ENCODE results near the gene FRY.

The FRY gene

DNA sequence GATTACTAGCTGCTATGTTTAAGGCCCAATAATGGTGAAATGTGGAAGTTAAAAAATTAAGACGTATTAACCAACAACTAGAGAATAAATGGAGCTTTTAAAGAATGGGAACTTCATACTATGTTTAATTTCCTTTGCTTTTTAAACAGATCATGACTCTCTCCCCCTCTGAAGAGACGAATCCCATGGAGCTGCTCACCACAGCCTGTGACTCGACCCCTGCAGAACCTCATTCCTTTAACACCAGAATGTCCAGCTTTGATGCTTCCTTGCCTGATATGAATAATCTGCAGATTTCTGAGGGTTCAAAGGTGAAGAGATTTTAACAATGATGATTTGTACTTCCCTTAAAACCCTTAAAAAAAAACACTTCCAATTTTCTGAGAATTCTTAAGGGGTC, 230.6 kb downstream of the FRY start:
- DNase-seq (no peak), ATAC-seq (no peak)

DNA sequence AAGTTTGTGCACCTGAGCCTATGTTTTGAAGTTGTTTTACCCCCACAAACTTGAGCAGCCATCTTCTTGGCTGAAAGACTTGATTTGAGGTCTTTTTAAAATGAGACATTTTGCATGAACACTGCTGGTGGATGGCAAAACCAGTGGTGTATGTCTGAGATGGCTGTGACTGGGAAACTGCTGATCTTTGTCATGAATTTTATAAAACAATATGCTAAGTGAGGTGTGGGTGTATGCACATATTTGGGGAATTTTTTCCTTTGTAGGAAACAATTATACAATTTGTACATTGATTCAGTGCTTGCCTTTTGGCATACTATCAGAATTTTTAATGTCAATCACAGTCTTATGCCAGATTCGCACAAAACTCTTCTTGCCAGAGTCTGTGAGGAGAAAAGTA, 231.0 kb downstream of the FRY start:
- DNase-seq (no peak), ATAC-seq (no peak)

DNA sequence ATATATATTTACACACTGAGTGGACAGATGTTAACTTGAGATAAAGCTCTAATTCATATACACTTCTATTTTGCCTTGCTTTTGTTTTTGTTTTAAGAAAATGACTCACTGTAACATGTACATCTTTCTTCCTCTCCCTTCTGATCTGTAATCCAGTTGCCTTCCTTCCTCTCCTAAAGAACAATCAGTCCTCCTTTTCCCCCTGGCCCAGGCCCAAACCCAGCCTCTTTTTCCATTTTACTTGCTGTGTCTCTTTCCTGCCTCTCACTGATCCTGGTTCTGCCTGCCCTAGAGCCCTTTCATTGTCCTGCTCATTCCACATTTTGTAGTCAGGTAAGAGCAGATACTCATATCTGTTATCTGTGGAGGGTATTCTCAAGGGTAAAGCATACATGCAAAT, 232.8 kb downstream of the FRY start:
- no peak for ATAC-seq
- no peak for DNase-seq

DNA sequence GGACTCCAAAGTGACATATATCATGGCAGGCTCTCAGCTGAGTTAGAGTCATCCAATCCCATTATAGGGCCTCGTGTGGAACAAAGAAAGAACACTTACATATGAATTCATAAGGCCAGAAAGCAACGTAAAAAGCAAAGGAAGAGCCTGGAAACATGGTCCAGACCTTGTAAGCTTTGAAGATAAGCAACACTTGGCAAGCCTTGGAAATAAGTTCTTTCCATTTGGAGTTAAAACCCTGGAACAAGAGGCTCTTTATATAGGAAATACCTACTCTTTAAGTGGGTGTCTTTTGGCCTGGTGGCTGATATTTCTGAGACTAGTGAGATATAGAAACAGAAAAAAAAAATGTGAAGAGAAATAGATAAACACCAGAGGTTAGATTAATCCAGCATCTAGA, 234.2 kb downstream of the FRY start:
- DNase-seq: no peak
- no peak for ATAC-seq

DNA sequence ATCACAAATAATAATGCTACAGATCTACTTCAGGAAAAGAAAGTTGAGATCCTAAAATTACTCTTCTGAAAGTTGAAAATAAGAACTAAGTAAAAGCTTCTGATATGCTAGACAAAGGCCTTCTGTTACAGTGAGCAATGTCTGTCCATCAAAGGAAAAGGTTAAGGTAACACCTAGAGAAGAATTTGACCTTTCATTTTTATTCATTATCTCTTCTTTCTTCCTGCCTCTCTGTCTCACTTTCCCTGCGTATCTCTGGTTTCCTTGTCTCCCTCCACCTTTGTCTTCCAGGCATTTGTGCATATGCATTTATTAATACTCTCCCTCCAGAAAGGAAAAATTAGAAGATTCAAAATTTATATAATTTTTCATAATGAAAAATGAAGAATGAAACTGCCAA, 234.6 kb downstream of the FRY start:
- DNase-seq (no peak), ATAC-seq (no peak)

DNA sequence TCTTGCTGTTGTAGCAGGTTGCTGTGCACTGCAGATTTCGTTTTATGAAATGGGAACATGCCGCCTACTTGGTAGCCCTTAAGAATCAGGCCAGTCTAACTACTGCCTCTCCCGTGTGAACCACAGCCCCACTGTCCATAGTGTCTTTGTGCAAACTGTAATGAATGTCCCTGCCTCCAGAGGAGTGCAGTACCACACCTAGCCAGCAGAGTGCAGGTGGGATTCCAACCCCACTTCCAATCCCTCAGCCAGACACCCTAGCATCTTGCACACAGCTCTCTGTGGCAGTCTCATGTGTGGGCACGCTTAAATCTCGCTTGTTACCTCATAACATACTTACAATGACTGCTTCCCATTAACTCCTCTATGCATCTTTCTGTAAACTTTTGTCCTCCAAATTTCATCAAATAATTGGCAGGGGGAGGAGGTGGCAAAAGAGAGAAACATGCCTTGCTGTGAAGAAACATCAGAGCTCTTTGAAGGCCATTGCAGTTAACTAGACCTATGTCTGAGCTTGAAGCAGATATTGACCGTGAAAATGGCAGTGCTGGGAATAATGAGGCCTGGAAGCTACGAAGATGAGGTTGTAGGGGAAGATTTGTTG, 236.4 kb downstream of the FRY start:
- peak; percentile 57 for DNase-seq
- peak; percentile 63 for ATAC-seq

DNA sequence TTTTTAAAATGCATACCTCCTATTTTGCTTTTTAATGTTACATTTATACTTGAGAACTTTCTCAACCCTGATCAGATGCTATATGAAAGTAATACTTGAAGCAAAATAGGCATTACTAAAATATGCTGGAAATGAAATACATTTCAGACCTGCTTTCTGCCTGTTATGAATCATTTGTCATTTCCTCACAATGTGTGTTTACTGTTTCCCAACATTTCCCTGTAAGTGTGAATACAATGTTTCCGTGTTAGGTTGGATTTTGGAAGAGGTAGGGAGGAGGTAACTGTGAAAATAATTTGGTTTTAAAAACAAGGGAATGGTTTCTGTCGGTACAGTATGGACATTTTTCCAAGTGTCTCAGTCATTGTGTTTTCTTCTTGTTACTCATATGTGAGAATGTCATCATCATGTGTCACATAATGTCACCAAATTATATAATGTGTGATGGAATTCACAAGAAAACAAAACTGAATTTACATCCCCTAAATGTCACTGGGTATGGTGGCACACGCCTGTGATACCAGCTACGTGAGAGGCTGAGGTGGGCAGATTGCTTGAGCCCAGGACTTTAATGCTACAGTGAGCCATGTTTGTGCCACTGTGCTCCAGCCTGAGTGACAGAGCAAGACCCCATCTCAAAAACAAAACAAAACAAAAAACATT, 240.6 kb downstream of the FRY start:
- no peak for DNase-seq
- no peak for ATAC-seq

DNA sequence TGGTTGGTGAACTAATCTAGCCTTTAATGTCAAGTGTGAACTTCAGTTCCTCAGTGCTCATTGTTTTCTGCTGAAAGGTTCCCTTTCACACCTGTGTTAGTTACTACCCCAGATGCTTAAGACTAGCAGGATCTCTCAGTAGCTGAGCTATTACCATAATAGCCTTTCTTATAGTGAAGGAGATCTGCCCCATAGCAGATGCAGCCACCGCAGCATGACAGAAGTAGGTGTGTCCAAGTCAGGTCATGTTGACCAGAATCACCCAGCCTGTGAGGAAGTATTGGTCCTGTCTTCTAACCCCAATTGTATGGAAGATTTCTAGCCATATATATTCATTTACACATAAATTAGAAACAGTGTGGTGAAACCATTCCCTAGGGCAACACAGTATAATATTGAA, 246.3 kb downstream of the FRY start:
- ATAC-seq (no peak), DNase-seq (no peak)

DNA sequence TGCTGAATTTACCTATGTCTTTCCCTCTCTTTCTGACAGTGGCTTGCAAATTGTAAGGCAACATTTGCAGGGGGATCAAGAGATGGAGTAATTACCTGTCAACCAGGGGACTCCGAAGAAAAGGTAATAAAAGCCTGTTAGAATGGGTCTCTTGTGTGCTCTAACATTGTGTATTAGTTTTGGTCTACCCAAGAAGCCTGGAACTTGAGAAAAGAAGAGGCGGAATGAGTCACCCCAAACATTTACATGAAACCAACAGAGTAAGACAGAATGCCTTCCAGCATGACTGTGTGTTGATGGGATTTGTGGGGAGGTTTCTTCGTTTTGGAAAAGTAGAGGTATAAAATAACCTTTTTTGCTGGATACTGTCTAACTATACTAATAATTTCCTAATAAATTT, 246.9 kb downstream of the FRY start:
- ATAC-seq: peak; percentile 69
- DNase-seq: no peak

DNA sequence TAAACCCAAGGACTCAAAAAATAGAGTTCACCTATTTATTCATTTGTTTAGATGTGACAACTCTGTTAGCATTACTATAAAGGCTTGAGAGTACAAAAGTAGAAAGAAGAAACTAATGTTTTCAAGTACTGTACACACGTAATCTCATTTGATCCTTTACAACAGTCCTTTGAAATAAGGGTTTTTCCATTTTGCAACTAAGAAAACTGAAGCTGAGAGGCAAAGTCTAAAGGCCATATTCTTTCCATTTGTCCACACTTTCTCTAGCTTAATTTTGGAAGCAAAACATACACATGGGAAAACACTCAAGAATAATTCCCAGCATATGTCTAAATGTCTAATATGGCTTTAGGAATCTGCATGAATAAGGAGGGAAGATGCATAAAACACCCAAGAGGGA, 249.5 kb downstream of the FRY start:
- ATAC-seq (no peak), DNase-seq (no peak)

DNA sequence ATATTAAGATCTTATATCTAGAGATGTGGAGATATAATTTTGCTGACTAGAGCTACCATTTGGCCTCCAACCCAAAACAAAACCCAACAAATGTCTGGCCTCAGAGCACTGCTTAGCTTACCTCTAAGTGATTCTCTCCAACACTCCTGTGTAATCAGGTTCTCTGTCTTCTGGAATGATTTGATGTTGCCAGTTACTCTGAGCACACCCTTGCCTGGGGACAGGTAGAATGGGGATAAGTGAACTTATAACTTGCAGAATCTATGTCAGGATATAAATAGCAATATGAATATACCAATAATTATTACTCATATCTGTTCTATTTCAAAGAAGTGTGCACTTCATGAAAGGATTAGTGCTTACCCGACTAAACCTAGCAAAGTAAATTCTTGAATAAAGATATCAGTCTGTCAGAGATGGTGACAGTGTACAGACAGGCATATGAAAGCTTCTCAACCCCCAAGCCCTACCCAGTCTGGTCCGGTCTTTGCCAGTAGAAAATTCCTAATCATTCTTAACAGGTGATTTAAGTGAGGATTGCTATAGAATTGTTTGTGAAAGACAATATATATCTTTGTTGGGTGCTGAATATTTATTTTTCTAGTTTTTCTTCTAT, 250.6 kb downstream of the FRY start:
- DNase-seq (no peak), ATAC-seq (no peak)

DNA sequence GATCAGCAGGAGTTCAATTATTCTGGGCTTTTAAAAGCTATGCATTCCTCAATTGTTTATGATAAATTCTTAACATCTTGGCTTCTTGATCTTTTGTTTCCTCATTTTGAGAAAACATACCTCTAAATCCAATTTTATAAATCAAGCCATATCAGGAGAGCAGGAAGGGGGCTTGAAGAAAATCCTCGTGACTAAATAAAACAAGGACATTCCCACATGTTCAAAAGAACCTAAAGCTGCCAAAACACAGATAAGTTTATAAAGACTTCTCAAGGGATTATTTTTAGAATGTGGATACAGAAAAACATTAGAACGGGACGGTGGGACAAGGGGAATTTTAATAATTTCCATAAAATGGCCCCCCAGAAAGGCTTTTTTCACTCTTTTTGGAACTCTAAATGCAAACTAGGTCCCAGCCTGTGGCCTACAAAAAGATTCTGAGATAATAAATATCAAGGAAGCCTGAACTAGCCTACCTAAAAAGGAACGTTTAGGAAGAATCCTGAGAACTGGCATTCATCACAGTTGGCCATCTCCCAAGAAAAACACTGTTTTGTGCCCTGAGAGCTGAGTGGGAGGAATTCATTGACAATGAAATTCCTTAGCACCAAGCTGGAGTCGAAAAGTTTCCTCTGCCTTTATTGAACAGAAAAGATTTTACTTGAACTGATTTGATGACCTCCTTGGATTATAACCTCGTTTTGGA, 253.5 kb downstream of the FRY start:
- no peak for ATAC-seq
- no peak for DNase-seq

DNA sequence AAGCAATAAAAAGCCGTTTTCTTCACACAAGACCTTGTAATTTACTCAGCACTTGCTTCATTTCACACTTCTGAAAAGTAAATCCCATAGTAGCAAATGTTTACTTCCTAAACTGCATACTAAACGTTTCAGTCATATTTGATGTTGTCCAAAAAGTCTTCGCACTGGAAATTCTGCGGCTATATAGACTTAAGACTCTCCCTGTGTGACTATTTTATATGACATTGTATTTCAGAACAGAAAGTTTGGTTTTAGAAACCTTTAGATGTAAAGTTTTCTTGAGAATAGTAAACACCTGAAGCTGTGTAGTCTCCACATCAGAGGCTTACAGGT, 254.0 kb downstream of the FRY start:
- ATAC-seq: no peak
- no peak for DNase-seq

DNA sequence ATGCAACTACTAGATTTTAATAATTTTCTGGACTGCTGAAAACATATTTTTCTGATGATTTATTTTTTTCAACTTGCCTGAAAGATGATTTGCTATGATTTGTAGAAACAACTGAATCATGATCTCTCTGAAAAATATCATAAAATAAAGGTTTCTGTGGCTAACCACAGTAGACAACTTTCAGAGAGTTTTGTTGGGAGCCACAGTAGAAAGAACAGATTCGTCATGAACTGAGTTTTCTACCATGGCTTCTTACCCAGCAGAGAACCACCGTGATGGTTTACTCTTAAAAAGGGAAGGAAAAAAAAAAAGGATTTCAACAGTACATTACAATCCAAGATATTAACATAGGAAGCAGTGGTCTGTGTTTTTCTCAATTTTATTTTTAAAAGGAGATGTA, 265.6 kb downstream of the FRY start:
- DNase-seq: no peak
- no peak for ATAC-seq

DNA sequence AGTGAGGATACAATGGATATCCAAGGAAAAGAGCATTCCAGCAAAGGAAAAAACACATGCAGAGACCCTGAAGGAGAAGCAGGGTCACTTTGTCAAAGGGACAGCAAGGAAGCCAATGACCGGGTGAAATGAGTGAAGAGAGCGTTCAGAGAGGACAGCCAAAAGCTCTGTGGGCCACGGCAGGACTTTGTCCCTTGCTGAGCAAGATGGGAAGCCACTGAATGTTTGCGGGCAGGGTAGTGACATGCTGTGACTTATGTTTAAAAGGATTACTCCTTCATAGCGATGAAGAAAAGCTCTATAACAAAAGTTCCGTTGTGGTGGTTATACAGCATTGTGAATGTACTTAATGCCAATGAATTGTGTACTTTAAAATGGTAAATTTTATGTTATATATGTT, 267.1 kb downstream of the FRY start:
- ATAC-seq: no peak

DNA sequence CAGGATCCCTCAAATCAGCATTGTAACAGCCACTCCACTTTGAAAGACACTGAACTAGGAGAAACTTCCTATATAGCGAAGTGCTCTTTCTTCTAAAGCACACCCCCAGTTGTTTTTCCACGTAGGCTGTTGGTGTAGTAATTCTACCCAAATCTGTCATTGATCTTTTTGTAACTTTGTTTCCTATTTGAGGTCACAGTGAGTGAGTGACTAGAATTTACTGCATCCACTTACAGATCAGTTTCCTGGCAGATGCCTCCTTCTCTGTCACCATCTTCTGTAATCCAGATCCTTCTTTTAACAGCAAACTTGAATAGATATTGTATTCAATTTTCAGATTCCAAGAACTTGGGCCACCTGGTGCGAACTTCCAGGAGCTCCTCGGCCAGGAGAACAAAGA, 268.3 kb downstream of the FRY start:
- DNase-seq: no peak
- peak; percentile 57 for ATAC-seq

More for the DNA sequence above, 267.1 kb downstream of the FRY start:
- no peak for DNase-seq

DNA sequence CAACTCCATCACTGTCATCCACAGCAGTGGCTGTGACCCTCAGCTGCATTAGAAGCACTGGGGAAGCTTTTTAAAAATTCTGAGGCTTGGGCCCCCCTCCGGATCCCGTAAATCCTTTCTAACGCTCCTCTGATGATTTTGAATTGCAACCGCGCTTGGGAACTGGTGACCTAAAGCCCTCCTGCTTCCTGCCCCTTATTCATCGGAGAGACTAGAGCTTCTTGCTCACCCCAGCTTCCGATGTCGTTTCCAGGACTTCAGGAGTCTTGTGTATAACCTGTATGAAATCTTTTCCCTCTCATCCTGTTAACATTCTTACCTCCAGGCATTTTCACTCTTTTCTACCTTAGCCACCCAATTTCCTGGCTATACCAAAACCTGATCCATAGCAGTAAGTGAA, 268.8 kb downstream of the FRY start:
- no peak for ATAC-seq
- no peak for DNase-seq

DNA sequence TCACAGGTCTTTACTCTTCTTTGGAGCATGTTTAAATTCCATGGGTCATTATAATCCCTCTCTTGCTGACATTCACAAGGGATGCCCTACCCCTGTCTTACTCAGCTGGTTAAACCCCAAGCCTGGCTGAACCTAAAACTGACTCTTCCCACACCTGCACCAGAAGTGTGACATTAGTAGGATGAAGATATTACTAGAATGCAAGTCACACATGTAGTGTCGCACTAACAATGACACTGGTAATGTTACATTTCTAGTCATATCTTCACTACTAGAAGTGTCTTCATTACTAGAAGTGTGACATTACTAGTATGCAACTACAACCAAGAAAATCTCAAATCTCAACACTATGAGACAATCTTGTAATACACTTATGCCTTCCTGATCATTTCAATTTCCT, 269.3 kb downstream of the FRY start:
- no peak for DNase-seq

DNA sequence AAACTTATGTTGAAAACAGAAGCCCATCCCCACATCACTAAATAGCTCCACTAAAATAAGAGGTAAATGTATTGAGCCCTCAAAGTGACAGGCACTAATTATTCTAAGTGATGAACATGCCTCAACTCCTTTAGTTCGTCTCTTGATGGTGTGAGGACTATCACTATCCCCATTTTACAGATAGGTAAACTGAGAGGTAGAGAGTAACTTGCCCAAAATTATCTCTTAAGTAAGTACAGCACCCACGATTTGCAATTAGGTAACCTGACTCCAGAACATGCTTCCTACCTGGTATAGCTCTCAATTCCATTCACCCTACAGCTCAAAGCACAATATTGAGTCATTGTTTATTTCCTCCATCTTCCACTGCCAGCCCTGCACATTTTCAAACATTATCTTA, 270.9 kb downstream of the FRY start:
- ATAC-seq (no peak), DNase-seq (no peak)

More for the DNA sequence above, 269.3 kb downstream of the FRY start:
- ATAC-seq: peak; percentile 47

DNA sequence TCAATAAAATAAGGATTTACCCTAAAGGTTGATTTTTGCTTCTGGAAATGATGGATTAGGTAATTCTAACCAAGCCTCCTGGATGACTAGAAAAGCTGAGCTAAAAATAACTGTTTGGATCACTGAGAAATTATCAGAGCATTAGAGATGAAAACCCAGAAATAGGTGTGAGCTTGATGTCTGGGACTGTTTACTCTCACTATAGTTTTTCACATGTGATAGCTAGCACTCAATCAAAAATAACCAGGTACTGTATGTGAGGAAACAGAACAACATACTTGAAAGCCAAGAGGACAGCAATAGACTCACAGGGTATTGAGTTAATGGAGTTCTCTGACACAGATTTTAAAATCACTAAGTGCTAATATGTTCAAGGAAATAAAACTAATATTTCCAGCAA, 274.1 kb downstream of the FRY start:
- ATAC-seq (no peak), DNase-seq (no peak)

DNA sequence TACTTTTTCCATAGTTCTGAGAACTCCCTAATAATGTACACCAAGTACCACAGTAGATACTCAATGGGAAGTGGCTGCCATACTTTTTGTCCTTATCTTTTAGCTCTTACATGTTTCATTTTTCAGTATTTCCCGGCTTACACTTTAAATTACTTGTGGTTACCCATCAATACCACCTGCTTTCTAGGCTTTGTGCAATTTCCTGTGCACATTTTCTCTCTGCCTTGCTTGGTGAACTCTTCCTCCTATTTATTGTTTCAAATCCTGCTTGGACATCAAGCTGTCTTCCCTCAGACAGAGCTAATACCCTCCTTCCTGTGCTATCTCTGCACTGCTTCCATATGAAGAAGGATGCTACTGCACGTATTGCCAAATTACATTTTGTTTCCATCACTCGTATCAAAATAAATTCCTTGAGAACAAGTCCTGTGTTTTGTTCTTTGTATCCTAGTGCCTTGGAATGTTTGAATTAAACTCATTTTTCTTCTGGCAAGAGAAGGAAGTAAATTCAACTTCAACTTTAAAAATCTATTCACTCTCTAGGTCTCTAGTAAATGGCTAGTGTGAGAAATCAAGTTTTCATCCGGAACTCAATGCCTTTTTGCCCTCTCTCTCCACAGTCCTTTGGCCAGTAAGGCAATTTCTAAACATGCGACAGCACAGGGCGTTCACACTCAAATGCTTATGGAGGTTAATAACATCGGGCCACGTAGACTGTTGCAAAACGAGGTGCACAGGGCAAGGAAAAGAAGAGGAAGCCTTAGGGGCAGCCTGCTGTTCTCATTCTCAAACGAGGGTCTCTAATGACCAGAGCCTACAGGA, 277.9 kb downstream of the FRY start:
- DNase-seq: no peak
- no peak for ATAC-seq

DNA sequence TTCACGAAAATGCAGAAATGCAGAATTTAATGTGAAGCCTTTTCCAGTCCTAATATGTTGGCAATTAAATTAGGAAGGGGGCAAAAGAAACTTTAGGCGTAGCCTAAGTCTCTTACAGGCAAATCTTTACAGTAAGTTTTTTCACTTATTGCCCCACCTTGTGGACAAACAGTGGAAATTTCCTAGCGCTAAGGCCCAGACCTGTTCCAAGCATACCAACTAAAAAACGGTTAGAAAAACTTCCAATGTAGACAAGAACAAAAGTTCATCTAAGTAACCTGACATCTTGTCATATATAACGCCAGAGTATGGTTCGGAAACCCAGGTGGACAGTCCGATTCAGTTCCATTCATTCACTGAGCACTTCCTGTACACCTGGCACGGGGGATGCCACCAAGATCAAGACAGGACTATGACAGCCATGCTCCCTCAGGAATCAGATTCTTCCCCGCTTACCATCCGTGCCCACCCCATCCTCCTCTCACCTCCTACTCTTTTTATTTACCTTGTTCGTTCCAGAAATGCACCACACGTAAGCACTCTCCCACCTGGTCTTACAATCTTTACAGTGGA, 278.6 kb downstream of the FRY start:
- no peak for DNase-seq
- ATAC-seq: peak; percentile 50

All from stimulated activated naive CD8-positive, alpha-beta T cell treated with anti-CD3 and anti-CD28 coated beads, Interleukin-15, Interleukin-2, amounts not matched to agents 100 U/mL and 50 U/mL, for 24 hours (primary cell).